GM18498 (cell line): ENCODE data around the gene FSTL4.
A peak's percentile ranks its signal among the peaks of the same experiment; 100 is the strongest.

ENCODE experiments used
- ATAC-seq: cut with Tn5 transposase; IDR thresholded peaks from one replicate; pipeline ENCODE4 v1.9.1; 2021; ENCODE audit warnings: mild to moderate bottlenecking, moderate library complexity; ENCODE audit not compliant: unreplicated experiment

Gene FSTL4

DNA sequence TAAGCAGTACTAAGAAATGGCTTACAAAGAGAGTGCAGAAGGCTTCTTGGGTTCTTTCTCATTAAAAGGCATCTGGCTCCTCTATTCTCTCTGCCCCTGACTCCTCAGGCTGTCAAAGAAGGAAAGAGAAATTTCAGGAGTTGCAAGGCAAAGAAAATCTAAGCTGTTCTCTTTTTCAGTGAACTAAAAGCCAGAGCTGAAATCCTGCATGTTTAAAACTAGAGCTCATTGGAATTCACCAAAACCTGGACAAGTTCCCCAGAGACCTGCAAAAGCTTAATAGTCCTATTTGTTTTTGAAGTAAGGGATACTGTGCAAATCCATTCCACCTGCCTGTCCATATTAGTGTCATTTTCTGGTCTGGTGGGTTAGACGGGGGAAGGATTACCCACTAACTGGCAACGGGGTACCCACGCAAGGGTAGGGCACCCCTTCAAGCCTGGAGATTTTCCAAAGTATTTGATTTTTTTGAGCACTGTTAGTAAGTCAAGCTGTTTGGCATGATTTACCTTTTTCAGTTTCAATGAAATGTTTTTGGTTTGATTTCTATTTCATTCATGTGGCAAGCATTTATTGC, 179.3 kb downstream of the FSTL4 start:
- ATAC-seq = no peak

DNA sequence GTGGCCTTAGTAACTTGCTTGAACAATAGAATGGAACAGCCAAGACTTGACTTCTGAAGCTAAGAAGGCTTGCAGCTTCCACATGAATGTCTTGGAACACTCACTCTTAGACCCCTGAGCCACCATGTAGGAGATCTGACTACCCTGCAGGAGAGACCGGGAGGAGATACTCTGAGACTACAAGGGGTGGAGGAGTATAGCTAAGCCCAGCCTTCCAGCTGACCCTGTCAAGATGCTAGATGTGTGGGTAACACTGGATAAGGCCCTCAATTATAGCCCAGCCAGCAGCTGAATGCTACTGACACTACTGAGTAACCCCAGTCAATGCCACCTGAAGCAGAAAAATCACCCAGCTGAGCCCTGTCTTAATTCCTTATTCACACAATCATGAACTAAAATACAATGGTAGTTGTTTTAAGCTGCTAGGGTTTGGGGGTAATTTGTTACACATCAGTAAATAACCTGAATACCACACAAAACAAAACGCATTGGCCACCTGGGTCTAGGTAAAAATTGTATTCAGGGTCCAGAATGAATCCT, 180.9 kb downstream of the FSTL4 start:
- ATAC-seq = no peak

DNA sequence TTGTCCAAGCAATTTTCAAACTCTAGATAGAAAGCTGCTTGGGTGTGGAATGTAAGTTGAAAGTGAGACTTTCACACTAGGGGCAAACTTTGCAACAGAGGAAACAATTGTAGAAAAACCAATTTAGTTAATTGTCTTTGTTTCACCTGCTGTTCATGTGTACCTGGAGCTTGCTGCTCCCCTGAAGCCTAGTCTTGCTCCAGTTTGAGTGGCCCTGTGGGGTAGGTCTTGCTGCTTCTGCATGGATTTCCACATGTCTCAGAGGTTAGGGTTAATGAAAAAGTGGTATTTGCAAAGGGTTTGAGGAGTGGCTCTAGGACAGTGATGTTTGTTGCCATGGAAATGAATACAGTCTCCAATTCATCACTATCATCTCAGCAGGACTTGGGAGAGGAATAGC, 182.2 kb downstream of the FSTL4 start:
- ATAC-seq = no peak

DNA sequence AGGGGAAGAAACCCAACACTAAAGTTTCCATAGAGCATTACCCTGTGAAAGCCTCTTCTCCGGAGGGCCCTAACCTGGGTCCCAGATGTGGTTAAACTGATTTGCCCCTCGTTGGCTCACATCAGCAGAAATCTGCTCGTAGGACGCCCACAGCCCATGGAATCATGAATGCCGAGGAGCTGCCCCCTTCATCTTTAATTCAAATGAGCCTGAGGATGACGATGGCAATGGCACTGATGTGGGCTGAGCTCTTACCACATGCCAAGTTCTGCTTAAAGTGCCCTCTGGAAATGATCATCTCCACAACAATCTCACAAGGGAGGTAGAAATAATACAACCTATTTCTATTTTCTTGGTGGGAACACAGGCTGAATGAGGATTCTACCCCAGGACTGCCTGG, 183.3 kb downstream of the FSTL4 start:
- ATAC-seq = no peak

DNA sequence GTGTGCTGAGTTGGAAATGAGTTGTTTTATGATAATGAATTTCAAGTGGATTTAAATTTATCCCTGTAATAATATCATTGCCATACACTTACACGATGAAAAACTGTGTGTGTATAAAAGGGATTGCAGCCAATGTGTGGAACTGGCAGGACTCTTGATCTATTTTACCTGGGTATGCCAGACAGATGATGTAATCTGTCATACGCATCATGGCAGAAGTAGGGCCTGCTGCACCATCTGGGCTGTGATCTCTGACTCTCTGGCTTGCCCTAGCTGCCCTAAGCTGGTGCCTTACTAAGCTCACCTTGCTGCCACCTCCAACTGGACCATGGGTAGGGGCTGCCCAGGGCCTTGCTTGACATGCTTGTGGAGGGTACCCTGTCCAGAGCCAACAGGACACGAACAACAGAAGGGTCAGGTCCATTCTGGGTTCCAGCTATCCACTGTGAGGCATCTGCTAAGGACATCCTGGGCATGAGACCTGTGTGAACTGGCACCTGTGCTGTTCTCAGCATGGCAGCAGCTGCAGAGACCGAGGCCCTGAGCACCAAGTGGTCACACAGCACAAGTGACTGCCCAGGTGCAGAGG, 184.2 kb downstream of the FSTL4 start:
- no peak for ATAC-seq

DNA sequence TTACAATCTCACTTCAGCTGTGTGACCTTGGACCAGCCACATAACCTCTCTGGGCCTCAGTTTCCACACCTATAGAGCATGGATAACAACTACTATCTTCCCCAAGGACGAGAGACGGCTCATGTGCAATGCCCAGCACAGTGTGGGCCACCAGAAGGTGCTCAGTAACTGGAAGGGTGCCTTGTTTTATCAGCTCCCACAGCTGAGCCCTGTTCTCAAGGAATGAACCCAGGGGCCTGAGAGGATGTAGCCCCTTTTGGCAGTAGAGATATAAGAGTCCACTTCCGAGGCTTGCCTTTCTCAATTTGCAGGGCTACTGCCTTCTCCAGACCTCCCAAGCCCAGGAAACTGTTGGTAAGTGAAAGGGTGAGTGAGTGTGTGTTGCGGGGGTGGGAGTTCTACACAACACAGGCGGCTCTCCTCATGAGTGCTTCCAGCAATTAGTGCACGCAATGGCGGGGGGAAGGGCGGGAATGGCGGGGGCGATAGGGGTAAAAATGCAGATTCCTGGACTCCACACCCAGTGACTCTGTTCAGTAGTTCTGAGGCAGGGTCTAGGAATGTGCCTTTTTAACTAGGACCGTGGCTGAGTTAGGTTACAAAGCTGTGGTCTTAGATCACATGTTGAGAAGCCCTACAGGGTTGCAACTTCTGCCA, 185.1 kb downstream of the FSTL4 start:
- ATAC-seq = no peak

DNA sequence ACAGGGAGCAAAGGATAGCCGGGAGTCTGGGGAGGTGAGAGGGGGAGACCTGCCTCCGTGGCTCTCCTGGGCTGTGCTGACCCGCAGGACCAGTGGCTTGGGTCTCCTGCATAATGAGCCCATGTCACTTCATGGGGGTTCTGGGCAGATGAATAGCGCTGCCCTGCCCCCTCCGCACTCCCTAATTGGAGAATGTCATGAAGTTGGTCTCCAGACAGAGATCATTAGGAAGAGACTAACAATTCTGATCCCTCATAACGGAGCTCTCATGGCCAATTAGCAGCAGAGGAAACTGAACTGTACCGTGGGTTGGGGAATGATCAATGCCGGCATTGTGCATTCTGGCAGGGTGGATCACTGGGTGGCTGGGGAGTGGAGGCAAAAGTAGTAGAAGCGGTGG, 186.1 kb downstream of the FSTL4 start:
- ATAC-seq = no peak

DNA sequence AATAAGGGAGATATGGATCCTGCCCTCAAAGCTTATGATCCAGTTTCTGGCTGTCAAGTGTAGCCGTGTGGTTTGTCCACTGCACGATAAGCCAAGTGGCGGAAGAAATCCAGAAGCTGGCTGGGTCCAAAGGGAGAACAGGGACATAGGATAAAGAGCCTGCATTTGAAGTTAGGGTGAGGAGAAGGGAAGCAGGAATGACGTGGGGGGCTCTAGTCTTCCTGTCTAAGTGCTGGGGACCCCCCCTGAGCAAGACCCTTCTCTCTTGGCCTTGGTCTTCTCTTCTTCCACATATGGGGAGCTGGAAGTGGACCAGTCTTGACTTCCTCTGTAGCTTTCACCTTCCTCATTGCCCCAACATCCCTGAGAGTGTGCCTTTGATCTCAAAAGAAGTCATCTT, 186.6 kb downstream of the FSTL4 start:
- ATAC-seq = no peak

DNA sequence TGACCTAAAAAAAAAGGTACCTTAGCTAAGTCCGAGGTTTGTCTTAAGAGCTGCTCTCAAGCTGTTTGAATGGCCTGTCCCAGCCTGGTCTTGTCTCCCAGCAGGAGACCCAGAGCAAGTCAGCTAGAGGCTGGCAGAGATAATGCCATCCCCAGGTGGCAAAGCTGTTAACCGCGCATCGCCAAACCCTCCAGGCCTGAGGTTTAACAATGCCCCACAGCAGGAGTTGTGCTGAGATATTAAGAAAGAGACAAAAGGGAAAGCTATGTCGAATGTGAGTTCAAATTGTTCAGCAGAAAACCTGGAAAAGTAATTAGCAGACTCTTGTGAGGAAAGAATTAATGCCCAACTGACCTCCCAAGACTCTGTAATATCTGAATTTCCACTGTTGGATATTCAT, 187.1 kb downstream of the FSTL4 start:
- no peak for ATAC-seq

DNA sequence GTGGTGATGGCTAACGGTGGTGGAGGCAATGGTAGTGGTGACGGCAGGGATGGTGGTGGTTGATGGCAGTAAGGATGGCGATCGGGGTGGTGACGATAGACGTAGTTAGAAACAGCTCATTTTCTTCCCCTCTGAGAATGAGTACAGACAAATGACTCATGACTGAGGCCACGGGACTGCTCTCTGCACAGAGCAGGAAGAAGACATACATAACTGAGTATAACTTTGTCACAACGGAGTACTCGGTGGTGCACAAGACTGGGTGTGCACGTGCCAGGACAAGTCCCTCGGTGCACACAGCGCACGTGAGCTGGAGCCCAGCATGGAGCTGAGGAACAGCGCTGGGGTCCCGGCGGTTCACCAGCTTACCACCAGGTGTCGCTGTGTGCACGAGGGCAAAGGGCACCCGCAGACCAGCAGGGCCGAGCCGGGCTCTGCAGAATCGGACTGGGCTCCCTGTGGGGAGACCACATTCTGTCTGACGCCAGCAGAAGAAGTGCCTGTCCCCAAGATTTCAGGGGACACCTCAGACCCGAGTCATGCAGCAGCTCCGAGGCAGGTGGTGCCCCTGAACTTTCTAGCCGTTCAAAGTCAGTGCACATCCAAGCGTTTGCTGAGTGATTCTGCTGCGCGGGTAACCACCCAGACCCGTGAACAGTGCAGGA, 188.6 kb downstream of the FSTL4 start:
- ATAC-seq = peak; percentile 75

DNA sequence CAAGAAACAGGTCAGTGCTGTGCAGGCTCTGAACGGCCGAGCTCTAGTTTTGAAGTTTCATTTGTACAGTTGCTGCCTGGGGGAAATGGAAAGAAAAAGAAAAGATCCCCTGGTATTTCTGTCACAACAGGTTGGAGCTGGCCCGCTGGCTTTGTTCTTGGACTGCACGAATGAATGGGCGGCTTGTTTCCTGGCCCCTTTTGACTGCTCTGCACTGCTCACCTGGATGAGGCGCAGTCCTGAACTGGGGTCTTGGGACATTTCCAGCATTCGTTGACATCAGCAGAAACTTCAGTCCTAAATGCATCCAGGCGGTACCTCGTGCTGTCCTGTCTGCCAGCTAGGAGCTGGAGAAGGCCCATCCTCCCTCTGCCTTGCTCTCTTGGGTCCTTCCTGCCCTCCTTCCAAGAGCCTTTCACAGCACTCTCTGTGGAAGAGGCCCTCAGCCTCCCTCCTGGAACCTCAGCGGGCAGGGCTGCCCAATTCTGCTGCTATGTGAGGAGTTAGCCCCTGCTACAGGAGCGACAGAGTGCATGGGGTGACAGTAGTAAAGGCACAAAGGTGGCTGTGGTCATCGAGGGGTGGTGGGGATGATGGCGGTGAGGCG, 189.2 kb downstream of the FSTL4 start:
- ATAC-seq = no peak

DNA sequence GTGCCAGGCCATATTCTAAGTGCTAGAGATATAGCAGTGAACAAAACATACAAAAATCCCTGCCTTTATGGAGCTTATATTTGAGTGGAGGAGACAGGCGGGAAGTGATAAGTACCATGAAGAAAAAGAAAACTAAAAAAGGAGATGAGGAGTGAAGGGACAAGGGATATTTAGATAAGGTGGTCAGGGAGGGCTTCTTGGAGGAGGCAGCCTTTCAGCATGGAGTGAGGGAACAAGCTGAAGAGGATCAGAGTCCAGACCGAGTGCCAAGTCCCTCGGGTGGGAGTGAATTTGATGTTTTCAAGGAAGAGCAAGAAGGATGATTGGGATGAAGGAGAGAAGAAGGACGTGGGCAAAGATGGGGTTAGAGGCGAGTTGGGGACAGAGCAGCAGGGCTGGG, 190.5 kb downstream of the FSTL4 start:
- ATAC-seq = no peak

DNA sequence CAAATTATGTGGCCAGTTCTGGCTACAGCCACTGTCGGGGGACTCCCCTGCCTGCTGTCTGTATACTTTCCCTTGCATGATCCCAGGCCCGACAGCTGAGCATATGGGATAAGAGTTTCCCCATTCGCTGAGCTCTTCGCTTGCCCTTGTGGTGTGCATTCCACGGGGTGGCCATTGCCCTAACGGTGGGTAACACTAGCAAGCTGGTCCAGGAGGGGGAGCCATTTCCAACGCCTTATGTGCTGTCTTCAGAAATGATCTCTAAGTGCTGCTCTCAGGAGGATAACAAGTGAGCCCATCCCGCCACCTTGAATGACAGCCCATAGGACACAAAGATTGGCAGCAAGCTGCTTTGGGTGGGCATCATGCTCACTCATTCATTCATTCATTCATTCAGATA, 190.9 kb downstream of the FSTL4 start:
- ATAC-seq = no peak

DNA sequence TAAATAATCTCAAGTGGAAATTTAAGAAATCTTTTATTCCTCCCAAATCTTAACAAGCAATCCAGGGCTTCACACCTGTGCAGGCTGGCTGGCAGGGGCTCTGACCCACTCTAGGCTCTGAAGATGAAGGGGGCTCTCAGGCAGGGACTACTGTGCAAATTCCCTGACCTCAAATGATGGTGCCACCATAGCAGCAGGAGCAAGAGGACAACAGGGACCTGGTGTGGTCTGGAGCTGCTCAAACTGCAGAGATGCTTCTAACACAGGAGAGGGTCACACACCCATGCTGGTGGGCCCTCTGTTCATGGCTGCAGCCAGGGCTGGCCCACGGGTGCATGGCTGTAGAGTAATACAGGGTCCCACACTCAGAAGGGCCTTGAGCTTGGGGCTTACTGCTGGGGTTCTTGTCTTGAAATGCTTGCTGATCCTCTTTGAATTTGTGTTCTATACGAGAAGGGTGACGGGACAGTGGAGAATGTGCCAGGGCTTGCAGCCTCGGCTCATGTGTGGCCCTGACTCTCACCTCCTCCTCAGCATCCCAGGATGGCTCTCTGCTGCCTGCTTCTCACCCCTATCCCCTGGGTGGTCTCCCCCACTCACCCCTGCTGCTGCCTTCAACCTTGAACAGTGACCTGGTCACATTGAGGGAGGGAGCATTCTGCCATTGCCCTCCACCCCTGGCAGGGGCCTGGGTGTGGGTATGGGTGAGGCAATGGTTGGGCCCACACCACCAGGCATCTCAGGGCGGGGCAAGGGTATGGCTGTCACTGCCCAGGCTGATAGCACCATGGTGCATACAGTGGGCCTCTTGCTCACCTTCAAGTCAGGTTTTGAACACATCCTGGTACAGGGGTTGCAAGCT, 191.7 kb downstream of the FSTL4 start:
- ATAC-seq = no peak

DNA sequence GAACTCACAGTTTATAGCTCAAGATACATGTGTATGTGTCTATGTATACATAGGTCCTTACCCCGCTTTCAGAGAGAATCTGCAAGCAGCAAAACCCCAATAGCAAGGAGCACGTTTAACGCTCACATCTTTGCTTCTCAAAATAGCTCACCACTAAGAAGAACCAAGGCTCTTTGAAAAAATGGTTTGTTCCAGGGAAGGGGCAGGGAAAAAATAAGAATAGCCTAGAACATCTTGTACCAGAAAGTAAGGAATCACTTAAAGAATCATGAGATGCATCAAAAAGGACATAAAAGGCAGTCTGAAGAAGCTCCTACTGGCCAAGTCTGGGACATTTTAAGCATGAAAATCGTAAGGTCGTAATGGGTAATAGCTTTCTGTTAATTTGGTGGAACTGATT, 196.4 kb downstream of the FSTL4 start:
- ATAC-seq = no peak

DNA sequence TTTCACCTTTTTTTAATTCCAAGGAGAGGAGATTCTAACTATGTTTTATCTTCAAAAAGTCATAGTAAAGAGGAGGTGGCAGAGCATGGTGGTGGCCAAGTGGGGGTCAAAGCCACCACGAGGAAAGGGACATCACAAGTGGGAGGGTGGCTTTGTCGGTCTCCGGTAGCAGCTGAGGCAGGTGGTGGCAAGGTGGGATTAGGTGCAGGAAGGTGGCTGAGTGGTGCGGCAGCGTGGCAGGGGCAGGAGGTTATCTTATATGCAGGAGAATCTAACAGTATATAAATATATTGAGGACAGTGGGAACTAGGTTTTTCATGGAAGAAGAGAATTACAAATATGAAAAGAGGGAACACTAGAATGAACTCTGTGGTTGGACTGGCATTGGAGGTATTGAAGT, 196.8 kb downstream of the FSTL4 start:
- no peak for ATAC-seq

DNA sequence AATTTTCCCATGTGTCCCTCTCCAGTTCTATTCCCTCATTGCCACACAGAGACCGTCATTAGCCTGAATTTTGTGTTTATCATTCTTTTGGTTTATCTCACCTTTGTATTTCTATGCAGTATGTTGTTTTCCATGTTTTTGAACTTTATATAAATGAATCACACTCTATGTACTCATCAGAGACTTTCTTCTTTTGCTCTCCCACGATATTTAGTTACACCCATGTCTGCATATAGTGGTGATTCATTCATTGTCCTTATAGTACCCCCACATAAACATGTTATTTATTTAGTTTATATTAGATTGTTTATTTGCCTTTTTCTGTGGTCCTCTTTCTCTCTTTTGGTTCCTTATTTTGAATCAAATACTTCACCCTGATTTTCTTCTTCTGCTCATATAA, 199.7 kb downstream of the FSTL4 start:
- no peak for ATAC-seq

DNA sequence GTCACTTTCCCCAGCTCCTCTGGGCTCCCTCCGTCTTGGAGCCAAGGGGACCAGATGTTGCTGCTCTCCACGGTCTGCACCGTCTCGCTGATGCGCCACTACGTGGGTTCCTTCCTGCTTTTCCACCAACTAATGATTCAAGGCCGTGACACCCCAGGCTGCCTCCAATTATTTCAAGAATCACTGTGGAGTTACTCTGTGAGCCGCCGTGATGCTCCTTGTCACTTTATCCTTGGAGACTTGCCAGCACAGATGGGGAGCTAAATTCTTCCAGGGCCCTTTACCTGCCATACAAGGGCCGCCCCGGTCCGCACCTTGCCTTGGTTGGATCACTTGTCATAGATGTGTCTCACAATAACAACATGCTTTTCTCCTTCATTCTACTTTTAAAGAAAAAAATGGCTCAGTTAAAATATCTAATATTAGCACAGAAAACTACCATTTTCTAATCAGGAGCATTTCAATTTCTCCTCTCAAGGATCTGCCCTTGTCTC, 202.0 kb downstream of the FSTL4 start:
- ATAC-seq = no peak

DNA sequence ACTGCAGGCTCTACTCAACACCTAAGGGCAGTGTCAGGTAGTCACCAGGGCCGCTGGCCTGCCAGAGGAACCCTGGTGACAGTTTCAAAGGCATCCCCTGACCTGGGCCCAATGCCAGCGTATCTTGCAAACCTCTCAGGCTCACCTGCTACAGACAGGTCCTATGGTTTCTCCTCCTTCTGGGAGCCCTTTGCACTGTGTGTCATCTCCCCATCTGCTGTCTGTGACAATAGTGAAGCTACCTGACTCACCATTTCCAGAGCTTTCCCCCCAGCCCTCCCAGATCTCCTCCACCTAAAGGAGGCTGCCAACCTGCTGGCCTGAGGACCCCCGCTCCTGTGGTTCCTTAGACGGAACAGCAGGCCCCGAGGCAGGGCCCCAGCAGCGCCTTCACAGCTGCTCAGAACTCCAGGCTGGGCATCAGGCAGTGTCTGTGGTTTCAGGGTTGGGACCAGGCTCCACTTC, 203.1 kb downstream of the FSTL4 start:
- no peak for ATAC-seq

DNA sequence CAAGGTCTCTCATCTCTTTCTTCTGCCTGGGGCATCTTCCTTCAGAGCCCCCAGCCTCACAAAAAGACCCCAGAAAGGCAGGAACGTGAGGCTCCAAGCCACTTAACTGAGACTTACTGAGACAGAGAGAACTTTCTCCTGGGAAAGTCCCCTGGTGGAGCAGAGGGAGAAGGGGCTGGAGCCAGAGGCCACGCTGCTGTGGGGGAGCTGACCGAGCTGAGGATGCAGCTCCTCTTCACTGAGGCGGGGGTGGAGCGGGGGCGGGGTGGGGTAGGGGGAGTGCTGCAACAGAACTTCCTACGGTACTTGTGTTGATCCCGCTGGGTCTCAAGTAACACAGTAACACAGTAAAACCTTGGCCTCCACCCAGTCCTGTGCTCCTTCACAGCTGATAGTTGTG, 204.0 kb downstream of the FSTL4 start:
- no peak for ATAC-seq
